Activated T-cell treated with anti-CD3 and anti-CD28 coated beads for 1 hour (primary cell): ENCODE measurements around the gene TRPV6.

Experiments
- DNase-seq: peaks from one replicate; pipeline ENCODE4 v3.0.0-alpha.2; 2020; ENCODE audit warnings: low read depth

Gene TRPV6

DNA sequence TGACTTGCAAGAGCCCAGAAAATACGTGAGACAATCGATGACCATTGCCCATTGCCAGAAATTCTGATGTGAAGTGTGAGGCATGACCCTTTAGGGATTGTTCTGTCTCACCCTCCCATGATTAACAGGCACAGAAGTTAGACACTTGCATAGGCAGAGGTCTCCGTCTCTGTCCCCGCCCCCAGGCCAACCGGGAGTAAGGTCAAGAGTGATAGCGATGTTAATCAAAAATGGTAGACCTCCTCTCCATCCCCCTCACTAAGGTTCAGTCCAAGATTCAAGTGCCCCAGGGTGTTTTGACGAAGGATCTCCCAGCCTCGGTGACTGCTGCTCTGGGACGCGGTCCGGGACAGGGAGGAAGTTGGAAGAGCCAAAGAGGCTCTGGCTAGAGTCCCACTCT is 22.7 kb upstream of the TRPV6 start:
- no peak for DNase-seq

DNA sequence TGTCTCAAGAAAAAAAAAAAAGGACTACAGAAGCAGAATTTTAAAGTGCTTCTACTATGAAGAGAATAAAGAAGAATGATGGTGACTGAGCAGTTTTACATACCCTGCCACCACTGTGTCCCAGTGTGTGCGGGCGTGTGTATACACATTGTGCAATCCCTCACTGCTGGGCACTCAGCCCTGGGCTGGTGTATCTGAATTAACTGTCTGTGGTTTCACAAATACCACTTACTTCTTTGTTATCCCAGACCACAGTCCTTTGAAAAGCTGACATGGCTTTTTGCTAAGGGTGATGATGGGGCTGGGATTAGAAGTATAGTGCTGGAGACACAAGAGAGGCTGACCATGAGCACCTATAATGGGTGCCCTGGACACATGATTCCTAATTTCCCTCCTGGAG is 21.1 kb upstream of the TRPV6 start:
- no peak for DNase-seq

DNA sequence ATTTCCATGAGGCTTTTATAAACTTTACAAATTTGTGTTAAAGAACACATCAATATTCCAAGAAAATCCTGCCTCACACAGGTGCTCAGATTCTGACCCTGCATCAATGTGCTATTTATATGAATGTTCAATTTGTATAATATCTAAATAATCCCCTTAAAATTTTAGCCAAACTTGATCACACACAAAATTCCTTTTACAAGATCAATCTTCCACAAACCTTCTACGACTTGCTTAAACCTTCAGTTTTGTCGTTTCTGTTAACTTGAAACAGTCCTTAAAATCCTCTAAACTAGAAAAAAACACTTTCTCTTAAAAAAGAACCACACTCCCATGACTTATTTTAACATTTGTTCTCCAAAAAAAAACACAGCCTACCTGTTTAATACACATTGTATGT is 20.2 kb upstream of the TRPV6 start:
- no peak for DNase-seq

DNA sequence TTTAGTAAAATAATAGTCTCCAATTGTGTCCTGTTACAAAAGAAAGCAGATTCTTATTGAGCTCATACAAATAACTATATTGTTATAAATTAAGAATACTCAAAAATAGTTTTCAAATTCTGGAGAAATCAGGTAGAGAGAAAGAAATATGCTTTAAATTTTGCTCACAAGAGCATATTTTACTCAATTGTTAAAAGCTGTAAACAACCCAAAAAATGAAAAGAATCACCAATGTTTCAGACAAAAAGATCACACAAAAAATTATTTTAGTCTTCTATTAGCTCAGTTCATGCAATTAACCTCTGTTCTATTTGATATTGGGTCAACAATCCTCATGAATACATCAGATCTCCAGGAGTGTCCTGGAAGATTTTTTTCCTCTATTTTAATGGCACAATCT is 18.6 kb upstream of the TRPV6 start:
- DNase-seq: no peak

DNA sequence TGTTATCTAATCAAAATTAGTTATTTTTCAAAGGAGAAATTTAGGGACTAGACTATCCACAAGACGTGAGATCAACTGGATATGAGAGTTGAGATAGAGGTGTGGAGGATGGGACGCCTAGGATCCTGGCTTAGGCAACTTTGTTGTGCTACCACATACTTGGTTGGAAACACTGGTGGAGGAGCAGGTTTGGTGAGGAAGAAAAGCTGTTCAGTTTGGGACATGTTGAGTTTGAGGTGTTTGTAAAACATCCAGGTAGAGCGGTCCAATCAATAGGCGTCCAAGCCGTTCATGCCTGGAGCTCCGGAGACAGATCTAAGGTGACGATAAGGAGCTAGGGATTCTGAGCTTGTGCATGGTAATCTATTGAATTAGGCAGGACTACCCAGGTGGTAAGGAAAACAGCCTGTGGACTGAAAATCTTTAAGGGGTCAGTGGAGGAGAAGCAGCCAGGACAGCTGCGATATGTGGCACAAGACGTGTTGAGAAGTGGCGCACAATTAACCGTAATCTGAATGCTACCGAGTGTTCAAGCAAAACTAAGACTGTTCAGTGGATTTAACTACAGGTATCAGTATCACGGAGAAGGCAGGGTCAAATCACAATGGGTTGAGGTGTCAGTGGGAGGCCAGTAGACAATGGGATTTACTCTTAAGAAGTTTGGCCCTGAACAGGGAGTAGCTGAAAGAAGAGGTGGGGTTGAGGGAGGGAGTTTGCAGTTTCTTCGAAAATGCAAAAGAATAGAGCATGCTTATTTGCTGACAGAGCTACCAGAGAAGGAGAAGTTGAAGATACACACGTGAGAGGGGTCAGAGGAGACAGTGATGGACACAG is 16.1 kb upstream of the TRPV6 start:
- DNase-seq: no peak

DNA sequence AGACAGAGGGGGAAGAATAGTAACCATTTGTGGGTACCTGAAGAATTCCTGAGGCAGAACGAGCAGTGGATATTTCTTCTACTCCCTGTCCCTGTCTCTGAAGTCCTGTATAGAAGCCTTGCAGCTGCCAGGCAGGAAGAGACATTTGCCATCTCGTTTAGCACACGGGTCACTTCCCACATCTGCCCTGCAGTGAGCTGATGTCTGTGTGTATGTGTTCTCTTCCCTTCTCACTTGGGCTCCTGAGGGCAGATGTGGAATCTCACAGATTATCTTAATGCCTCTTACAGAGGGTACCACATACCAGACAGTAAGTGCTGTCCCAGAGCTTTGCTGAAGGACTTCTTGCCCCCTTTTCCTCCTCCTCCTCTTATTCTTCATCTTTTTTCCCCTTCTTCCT is 14.1 kb upstream of the TRPV6 start:
- no peak for DNase-seq

DNA sequence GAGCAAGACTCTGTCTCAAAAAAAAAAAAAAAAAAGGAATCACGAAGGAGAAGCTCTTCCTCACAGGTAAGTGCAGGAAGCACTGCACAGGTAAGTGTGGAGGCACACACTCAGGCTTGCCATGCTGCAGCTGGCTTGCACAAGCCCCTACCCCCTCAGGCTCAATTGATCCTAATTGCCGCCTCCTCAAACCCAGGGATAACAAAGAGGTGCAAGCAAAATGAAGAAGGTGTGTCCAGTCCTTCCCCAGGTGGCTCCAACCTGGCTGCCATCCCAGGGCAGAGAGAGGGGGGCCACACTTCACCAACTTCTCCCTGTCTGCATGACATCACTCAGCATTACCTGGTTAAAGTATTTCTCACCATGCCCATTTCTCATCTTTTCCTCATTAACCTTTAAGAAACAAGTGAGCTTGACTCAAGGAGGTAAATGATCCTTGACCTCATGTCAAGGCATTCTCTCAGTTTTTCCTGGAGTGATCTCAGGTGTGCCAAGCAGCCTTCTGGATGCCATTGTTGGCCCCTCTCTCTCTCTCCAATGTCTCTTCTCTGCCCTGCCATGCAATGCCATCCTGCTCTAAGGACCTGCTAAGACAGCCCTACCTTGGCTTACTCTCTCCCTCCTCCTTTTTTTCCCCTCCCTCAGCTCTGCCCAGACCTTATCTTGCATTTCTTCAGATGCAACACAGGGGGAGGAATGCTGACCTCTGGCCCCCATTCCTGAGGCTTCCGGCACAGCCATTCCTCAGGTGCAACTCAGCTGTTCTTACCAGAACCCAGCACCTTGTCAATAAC is 13.0 kb upstream of the TRPV6 start:
- no peak for DNase-seq

DNA sequence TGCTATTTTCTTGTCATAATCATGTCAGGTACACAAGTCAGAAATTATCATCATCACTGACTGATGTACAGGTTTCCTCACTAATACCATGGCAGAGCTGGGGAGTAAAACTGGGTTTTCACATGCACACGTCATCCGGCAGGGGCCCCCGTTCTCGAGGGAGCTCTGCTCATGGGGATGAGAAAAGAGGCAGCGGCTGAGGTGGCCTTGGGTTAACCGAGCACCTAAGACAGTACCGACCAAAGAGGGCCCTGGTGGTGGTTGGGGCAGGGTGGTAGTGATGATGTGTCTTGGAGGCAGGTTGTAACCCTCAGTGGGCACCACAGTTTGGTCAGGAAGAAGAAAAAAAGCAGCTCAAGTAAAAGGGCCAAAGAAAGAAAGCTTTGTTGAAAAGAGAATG is 12.1 kb upstream of the TRPV6 start:
- no peak for DNase-seq

DNA sequence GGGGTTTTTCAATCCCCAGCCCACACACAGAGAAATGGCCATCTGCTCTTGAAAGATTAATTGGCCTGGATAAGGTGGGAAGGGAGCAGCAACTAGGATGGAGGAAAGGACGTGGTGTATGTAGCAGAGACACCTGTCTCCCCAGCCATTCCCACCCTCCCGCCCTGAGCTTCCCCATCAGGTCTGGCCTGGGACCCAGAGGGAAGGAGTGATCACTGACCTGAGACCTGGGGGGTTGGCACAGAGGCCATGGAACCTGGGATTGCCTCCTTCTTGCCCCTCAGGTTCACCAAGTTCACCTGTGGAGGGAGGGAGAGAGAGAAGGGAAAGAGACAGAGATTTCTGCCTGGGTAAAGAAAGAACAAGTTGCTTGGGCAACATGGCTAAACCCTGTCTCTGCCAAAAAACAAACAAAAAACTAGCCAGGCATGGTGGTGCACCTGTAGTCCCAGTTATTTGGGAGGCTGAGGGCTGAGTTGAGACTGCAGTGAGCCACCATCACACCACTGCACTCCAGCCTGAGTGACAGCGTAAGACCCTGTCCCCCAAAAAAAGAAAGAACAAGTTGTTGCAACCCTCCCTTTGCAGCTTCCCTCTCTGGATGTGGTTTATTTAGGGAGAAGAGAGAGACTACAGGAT is 11.3 kb upstream of the TRPV6 start:
- DNase-seq: no peak

DNA sequence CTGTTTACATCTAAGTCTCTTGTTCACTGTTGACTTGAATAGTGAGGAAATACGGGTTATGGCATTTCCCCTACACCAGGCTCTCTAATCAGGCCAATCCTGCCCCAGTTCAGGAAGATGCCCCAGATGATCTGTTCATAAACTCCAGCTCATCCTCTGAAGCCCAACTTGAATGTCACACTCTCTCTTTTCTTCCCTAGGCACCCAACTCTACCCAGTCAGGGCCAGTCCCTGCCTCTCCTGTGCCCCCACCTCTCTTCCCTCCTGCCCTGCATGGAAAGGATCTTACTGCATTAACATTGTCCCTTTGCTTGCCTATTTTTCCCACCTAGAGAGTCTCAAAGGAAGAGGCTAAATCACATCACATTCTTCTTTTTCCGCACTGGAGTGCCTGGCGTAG is 10.6 kb upstream of the TRPV6 start:
- no peak for DNase-seq

DNA sequence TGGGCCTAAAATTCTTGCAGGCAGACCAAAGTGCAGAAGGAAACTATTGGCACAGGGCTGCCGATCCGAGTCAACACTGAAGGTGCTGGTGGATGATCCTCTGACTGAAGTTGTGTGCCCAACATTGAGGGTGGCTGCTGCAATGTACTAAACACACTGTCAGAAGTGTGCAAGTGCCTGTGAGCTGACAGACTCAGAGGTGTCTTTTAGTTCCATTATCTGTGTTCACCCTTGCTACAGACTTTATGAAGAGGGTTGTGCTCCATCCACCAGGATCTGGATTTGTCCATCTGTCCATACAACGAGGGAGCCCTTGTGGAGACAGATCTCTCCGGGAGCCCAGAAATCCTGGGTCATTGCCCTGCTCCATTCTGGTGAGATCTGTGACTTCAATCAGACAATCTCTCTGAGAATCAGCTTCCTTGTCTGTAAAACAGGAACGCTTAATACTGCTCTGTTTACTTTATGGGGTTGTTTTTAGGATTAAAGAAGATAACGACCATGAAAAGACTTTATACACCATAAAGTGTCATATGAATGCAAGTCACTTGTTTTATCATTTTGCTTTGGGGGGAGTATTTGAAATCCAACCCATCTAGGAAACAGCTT is 9.5 kb upstream of the TRPV6 start:
- DNase-seq: no peak

DNA sequence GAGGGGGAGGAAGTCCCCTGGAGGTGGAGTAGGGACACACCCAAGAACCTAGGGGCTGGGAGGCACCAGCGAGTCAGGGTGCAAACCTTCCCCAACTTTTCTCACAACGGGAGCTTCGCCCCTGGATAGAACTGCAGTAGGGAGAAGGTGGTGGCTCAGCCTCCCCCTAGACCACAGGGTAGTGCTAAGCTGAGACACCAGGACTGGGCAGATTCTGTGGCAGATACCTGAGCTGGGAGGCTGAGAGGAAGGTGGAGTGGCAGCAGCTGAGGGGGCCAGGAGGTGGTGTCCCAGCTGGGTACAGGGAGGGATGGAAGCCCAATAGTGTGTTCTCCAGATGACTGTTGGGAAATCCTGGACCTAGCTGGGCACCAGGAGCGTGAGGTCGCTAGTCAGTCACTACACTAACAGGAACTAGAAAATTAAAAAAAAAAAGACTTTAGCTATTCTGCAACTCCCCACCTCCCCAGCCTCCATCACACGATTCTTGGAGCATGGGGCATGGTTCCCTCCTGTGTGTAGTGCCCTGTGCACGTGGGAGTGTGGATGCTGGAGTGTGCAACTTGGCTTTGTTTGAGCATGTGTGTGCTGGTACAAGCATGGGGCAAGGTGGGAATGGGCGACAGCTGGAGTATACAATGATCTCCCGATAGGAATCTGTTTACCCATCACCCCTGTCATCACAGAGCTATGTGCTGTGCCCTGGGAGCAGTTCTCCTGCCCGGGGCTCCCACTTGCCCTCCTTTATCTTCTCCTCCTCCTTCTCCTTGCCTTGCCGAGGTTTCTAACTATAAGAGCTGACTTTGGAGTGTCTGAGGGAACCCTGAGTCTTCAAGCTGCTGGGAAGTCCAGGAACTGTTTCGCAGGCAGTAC is 8.8 kb upstream of the TRPV6 start:
- no peak for DNase-seq

DNA sequence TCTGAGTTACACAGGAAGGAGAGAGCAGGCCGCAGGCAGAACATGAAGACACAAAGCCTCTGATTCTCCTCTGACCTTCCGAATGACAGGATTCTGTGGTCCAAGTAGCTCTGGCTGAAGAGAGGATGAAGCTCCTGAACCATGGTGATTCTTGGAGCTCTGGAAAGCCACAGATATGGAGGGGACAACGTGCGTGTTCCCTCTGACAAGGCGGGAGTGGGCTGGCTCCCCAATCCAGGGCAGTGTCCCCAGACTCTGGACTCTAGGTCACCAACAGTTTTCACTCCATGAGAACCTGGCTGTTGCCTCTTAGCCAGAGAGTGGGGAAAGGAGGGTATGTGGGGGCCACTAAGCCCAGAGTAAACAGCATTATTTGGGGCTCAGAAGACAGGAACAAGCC is 7.4 kb upstream of the TRPV6 start:
- no peak for DNase-seq

DNA sequence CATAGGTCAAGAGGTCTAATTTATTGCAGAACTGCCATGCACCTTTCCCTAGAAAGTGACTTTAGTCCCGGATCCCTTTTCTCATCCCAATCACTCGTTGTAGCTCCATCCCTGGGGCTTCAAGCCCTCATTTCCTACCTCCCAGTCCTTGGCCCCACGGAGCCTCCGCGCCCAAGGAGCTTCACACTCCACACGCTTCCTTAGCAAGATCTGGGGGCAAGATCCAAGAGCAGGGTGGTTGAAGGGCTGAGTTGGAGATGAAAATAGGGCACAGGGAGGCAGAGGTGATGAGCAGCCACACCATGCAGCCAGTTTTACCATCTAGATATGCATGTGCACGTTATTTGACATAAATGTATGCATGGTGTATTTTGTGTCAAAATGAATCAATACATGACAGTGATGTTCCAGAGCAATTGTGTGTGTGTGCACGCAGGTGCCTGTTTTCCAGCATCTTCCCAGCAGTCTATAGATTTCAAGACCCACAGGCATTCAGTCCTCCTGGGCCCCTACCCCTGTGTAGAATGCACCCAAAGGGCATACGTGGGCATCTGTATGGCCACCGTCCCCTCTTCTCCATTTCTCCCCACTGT is 6.0 kb upstream of the TRPV6 start:
- DNase-seq: no peak

DNA sequence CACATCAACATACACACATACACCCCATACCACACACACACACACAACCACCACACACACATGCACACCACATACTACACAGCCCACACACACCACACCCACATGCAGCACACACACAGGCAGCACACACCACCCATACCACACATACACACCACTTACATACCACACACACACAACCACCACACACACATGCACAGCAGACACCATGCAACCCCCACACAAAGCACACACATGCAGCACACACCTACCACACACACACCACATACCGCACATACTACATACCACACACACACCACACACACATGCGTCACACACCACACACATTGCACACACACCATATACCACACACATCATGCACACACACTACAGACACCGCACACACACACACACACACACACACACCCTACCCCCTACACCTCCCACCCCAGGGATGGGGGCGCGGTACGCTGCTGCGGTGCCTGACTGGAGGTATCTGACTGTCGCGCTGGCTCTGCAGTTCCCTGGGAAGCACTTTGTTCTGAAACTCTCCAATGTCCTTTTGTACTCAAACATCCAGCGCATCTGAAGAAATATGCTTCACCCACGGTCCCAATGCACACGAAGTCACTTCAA is 5.4 kb upstream of the TRPV6 start:
- DNase-seq: no peak

DNA sequence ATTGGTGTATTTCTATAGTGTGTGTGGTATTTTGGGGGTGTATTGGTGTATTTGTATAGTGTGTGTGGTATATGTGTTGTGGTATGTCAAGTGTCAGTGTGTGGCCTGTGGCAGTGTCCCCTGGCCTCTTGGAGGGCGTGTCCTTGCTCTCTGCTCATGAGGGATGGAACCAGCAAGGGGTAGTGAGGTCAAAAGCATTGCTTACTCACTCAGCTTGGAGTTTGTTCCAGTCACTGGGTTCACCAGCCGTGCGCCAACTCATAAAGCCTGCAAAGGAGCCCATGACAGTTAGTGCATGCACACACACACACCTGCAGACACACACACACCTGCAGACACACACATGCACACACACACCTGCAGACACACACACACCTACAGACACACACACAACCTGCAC is 4.3 kb upstream of the TRPV6 start:
- no peak for DNase-seq

DNA sequence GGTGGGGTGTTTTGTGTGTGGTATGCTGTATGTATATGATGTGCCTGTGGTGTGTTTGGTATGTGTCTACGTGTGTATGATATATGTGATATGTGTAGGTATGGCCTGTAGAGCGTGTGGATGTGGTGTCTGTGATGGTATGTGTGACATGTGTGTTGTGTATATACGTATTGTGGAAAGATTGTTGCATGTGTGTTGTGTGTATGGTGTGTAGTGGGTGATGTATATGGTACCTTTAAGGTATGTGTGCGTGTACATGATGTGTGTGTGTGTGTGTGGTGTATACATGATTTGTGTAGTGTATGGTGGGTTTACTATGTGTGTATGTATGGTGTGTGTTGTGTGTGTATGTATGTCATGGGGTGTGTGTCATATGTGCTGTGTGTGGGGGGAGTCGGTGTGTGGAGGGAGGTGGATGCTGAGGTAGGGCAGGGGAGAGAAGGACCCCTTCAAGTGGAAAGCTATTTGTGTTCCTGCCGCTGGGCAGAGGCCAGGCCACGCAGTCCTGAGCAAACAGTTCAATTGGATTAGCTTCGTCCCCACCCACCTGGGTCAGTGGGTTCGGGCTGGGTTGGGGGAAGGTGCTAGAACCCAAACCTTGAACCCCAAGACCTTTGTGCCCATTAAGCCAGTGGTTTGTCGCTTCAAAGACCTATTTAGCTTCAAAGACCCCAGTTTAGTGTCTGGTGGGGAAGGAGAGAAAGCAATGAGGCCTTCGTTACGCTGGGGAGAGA is 1.9 kb upstream of the TRPV6 start:
- no peak for DNase-seq

DNA sequence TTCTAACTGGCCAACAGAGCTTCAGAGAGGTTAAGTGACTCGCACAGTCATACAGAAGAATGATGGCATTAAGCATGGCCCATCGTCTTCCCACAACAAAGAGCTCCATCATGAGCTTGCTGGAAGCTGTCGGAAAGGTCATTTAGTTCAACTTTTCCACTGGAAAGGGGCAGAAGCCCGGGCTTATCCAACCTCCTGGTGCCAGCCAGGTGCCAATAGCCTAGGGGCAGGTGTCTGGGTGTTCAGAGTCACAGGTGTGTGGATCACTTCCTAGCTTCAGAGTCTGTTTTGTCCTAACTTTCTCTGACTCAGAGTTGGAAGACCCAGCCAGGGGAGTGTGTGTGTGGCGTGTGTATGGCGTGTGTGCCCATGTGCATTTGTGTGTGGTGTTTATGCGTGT is 1.3 kb upstream of the TRPV6 start:
- no peak for DNase-seq

DNA sequence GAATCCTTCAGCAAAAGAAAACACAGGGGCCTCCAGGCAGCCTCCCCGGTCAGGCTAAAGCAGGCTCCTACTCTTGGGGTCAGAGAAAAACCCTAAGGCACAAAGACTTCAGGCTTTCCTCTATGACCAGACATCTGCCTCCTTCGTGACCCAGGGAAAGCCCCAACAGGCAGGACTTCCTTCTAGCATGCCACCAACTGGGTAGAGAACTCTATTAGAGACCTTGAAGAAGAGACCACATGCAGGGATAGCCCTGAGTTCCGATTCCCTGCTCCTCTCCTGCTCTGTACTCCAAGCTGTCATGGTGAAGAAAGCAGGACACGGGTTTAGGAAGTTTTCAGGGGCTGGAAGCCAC is 1.3 kb downstream of the TRPV6 start:
- DNase-seq: no peak

DNA sequence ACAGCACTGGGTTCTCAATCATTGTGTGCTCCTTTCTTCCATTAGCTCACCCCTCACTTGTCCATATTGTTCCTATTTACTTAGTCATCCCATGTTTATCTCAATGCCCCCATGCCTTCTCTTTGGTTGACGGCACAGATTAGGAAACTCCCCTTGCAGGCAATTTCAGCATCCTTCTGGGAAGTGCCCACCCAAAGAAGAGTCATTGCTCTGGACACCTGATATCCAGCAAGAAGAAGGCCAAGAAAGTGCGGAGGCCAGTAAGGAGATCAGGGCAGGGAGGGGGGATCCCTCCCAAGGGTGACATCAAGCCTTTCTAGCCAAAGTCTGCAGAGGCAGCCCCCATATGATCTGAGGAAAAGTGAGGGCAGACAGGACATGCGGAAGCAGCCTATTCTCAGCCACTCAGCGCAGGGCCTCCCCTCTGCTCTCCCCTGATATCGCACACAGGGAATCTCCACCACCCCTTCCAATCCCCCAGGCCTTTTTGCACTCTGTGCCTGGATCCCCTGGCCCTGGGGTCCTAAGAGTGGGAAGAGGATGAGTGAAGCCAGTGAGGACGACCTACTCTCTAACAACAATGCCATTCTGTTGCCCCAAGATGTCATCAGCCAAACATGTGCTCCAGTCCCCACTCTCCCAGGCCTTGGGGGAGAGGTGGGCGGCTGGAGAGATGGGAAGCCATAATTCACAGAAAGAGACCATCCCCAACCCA is 1.8 kb downstream of the TRPV6 start:
- DNase-seq: no peak
